Left lung (tissue), 10 donors: ENCODE measurements around the gene SERPINI1. TPM values are rescaled to one million over a fixed set of nuclear protein-coding genes. Genes with fewer than 3 reads are reported as not detected.

Experiments
- ATAC-seq: fragments of 200-7000 bp; cut with Tn5 transposase; one replicate; pipeline ENCODE4 v1.9.1; 2020; ENCODE audit warnings: moderate library complexity
- DNase-seq, 4 donors: peaks; one replicate each; pipeline ENCODE4 v3.0.0-alpha.2; 2013 to 2020
- H3K27ac ChIP-seq, 2 donors: fragments of 200-600 bp; sonication (generic) in 1 of 2; one replicate each; pipeline versions ENCODE4 v1.5.0 to v1.8.0; 2020 to 2021
- H3K27me3 ChIP-seq, 2 donors: fragments of 200-600 bp; sonication (generic) in 1 of 2; one replicate each; pipeline versions ENCODE4 v1.5.0 to v1.8.0; 2020 to 2021
- H3K36me3 ChIP-seq, 2 donors: fragments of 200-600 bp; sonication (generic) in 1 of 2; one replicate each; pipeline versions ENCODE4 v1.5.0 to v1.8.0; 2020 to 2021
- H3K4me1 ChIP-seq, 2 donors: fragments of 200-600 bp; one replicate each; pipeline ENCODE4 v1.8.0; 2021
- H3K4me3 ChIP-seq, 2 donors: fragments of 200-600 bp; sonication (generic) in 1 of 2; one replicate each; pipeline versions ENCODE4 v1.5.0 to v1.8.0; 2020 to 2021; ENCODE audit warnings: mild to moderate bottlenecking in 1 of 2
- H3K9me3 ChIP-seq, 2 donors: fragments of 200-600 bp; sonication (generic) in 1 of 2; one replicate each; pipeline versions ENCODE4 v1.5.0 to v1.8.0; 2020 to 2021
- CTCF ChIP-seq, 2 donors: fragments of 200-600 bp; sonication (generic) in 1 of 2; IDR thresholded peaks; one replicate each; pipeline versions ENCODE4 v1.5.0 to v1.8.0; 2021; ENCODE audit warnings: antibody characterized with exemption in 2 of 2
- intact Hi-C, 2 donors: fragments of 100-400 bp; cut with DNase I; formaldehyde crosslinking; loops; one replicate each; pipeline versions ENCODE4 v1.11.2 to v1.14.2; 2022
- polyA plus RNA-seq, 6 donors: library from polyadenylated mRNA; unstranded; fragments of 120-200 nt; gene quantifications; one replicate each; pipeline ENCODE4 v1.2.1, GENCODE V29; 2013; ENCODE audit not compliant: insufficient read length in 6 of 6
- total RNA-seq, 2 donors: library from RNA; stranded (reverse); fragmentation: NEBNext Ultra II Directional; extraction: Animal tissue kit (Norgen Biotek cat#: 25700); gene quantifications; one replicate each; pipeline ENCODE4 v1.2.1, GENCODE V29; 2021
- donor health status: DM: no; HTN: yes; CAD: no.
- donor health status: DM: no; HTN: no; CAD: no.

The SERPINI1 gene
- total and polyA plus RNA-seq, 8 donors = 6.1 to 19.5 (median 11.2) TPM

- TF ChIP-seq CTCF (IDR thresholded peaks at IDR 0.05) = no peak
- intact Hi-C loops = no loop called here
- Histone ChIP-seq H3K4me1 (no peaks in the 10 kb centered on the region), H3K27me3 (no peaks in the 10 kb centered on the region), H3K9me3 (no peaks in the 10 kb centered on the region), H3K4me3 (no peak overlapping the region), H3K36me3 (peaks cover 0 to 39% of the 10 kb centered on the region in 2 donors), H3K27ac (no peak overlapping the region)
- DNase-seq = no peak
- ATAC-seq = no peak
Observed at GRCh38 chr3:167712445-167712844, 23.1 kb upstream of the SERPINI1 start.

- H3K27me3 ChIP-seq = no peaks in the 10 kb centered on the region
- ATAC-seq (no peak), DNase-seq (no peak)
- no peaks in the 10 kb centered on the region for H3K4me1 ChIP-seq
- TF ChIP-seq CTCF (IDR thresholded peaks at IDR 0.05) = no peak
- intact Hi-C loops = no loop called here
- H3K9me3 ChIP-seq = no peaks in the 10 kb centered on the region
- no peak overlapping the region for H3K27ac ChIP-seq
- H3K36me3 ChIP-seq = peaks cover 6 to 48% of the 10 kb centered on the region in 2 donors
- no peak overlapping the region for H3K4me3 ChIP-seq
Observed at GRCh38 chr3:167714871-167715270, 20.6 kb upstream of the SERPINI1 start.

- H3K4me1 ChIP-seq = no peaks in the 10 kb centered on the region
- peaks cover 6 to 42% of the 10 kb centered on the region in 2 donors for H3K36me3 ChIP-seq
- no peak overlapping the region for H3K4me3 ChIP-seq
- no peak for DNase-seq
- H3K27me3 ChIP-seq = no peaks in the 10 kb centered on the region
- H3K9me3 ChIP-seq = no peaks in the 10 kb centered on the region
- no peak for ATAC-seq
- intact Hi-C loops = no loop called here
- TF ChIP-seq CTCF (IDR thresholded peaks at IDR 0.05) = no peak
- H3K27ac ChIP-seq = no peak overlapping the region
Observed at GRCh38 chr3:167716920-167717319, 18.6 kb upstream of the SERPINI1 start.

- H3K4me1 ChIP-seq = no peaks in the 10 kb centered on the region
- no peak for DNase-seq
- no peak for TF ChIP-seq CTCF (IDR thresholded peaks at IDR 0.05)
- H3K27ac ChIP-seq = no peak overlapping the region
- ATAC-seq = no peak
- H3K36me3 ChIP-seq = peaks cover 6 to 42% of the 10 kb centered on the region in 2 donors
- H3K9me3 ChIP-seq = no peaks in the 10 kb centered on the region
- no peaks in the 10 kb centered on the region for H3K27me3 ChIP-seq
- no peak overlapping the region for H3K4me3 ChIP-seq
- intact Hi-C loops = no loop called here
Observed at GRCh38 chr3:167718582-167718981, 16.9 kb upstream of the SERPINI1 start.

GRCh38 chr3:167723025-167723512 lies 12.5 kb upstream of the SERPINI1 start:
- intact Hi-C loops = no loop called here

More at GRCh38 chr3:167723025-167723512, 12.5 kb upstream of the SERPINI1 start:
- ATAC-seq (no peak), DNase-seq (no peak)
- no peaks in the 10 kb centered on the region for H3K9me3 ChIP-seq
- TF ChIP-seq CTCF (IDR thresholded peaks at IDR 0.05) = no peak
- peaks cover 0 to 6% of the 10 kb centered on the region in 2 donors for H3K4me1 ChIP-seq
- H3K27me3 ChIP-seq = no peaks in the 10 kb centered on the region
- no peak overlapping the region for H3K27ac ChIP-seq
- no peak overlapping the region for H3K4me3 ChIP-seq
- H3K36me3 ChIP-seq = peaks cover 6 to 22% of the 10 kb centered on the region in 2 donors
